Islet precursor cell (in vitro differentiated cells): ENCODE measurements around the gene ARMC5.
"Not testable (repeated sequence)": the region's sequence is repeated elsewhere in the genome, so short reads cannot be mapped to it uniquely, and the experiment has no call there.

Source experiments
- DNase-seq: peaks from one replicate; pipeline ENCODE4 v3.0.0-alpha.2; 2018

The ARMC5 gene

DNA sequence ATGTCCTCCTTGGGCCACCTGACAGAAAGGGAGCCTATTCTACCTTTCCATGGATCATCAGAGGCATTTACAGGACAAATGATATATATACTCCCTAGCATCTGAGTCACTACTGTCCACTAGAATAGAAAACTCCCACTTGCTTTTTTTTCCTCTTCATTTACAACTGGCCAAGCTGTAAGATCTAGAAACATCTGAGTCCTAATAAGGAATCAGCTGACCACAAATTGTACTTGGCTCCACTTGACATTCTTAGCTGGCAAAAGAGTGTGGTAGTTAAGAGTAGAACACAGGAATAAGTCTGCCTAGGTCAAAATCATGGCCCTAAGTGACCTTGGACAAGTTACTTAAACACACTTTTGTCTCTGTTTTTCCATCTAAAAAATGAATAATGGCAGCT, 43.7 kb downstream of the ARMC5 start:
- DNase-seq = no peak

DNA sequence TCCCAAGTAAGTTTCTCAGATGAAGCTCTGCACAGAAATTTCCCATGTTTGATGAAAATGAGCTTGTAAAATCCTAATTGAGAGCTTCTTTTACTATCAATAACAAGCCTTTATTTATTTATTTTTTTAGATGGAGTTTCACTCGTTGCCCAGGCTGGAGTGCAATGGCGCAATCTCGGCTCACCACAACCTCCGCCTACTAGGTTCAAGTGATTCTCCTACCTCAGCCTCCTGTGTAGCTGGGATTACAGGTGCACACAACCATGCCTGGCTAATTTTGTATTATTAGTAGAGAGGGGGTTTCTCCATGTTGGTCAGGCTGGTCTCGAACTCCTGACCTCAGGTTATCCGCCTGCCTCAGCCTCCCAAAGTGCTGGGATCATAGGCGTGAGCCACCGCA, 44.3 kb downstream of the ARMC5 start:
- not testable (repeated sequence) for DNase-seq

DNA sequence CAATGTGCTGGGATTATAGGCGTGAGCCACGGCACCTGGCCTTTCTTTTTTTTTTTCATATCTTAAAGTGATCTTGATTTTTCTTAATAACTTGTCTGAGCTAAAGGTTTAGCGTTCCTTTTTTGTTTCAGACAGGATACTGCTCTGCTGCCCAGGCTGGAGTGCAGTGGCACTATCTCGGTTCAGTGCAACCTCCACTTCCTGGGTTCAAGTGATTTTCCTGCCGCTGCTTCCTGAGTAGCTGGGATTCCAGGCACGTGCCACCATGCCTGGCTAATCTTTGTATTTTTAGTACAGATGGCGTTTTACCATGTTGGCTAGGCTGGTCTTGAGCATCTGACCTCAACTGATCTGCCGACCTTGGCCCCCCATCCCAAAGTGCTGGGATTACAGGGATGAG, 44.9 kb downstream of the ARMC5 start:
- DNase-seq = no peak

DNA sequence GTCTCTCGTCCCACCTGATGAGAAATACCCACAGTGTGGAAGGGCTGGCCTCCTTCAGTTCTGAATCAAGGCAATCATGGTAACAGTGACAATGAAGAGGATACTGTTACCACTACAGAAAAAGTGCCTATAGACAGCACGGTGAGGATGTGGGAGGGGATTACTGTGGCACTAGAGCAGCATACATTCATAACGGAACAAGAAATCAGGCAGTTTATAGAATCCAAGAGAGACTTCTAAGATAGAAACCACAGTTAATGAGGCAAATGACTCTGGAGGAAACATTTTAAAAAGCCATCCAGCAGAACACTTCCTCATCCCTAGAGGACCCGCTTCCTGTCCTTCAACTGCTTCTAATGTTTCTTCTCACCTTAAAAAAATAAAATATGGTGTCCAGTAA, 46.2 kb downstream of the ARMC5 start:
- no peak for DNase-seq

DNA sequence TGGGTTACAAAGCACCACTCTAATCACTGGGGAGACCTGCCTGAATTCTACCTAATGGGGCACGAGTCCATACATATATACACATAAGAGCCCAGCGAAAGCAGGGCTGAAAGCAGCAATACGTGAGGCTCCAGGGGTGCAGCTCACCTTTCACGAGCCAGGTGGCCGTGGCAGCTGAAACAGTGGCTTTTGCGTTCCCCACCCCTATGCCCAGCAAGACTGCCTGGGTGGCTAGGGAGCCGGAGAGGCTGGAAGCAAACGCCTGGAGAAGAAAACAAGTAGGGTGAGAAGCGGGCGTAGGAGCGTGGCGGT, 48.3 kb downstream of the ARMC5 start:
- no peak for DNase-seq

DNA sequence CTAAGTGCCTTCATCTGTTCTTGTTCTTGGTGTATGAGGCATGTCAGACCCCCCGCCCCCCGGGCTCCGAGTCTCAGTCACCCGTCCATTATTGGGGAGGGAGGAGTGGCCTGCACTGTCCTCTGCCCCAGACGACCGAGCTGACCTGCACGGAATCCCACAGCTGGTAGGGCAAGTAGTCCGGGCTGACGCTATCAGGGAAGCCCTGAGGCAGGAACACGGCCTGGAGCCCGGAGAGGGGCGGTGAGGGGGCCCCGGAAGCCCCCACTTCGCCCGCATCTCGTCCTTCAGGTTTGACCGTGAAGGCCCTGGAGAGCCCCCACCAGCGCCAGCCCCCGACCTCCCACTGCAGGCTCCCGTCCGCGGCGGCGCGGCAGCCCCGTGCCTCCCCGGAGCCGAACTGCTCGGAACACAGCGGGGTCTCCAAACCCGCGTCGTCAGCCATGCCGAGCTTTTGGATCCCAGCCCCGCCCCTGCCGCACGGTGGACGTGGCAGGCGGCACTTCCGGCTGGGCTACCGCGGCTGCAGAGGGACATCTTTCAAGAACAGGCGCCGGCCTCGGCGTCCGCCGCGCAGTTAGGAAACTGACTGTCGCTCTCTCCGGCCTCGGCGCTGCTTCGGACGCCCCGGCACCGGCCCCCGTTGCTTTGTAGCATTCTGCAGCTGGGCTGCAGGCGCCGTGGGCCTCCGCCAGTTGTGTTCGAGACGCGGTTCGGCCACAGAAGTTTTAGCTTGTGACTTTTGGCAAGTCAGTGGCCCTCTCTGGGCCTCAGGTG, 48.8 kb downstream of the ARMC5 start, which contains the start of gene RUSF1:
TSS of gene RUSF1 (minus strand) at position 463 of the 777 bp plus-strand sequence. CDS start at position 445, 18 bp downstream.
- peak; percentile 95 for DNase-seq

DNA sequence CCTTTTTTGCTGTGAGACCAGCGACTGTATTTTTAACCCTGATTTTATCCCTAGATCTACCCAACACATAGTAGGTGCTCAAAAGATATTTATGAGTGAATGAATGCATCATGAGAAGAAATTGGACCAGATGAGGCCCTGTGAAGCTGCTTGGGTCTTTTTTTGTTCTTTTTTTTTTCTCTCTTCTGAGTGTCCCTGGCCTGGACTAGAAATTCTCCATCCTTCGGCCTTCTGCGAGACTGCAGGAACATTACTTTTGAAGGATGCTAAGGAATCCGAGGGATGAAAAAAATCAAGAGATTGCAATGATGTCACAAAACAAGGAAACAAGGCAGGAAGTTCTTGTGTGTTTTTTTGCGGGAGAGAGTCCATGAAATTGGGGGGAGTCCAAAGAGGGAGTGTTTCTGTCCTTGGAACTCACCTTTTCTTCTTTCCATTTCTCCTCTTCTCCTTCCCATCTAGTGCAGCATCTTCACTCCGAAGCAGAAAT, 49.5 kb downstream of the ARMC5 start:
- no peak for DNase-seq

DNA sequence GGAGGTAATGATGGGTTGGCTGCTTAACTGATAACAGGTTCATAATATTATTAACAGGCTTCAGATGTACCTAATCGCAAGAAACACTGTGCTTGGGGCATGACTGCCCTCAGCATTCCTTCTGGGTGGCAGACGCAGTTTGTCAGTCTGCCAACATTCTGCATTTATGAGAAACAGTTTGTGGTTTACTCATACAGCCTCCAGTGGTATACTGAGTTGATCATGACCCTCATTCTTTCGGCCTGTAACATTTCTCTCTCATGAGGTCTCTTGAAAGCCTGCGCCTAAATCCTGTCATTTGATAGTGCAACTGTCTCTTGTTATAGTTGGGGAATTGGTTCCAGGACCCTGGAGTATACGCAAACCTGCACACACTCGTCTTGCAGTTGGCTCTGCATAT, 53.8 kb downstream of the ARMC5 start:
- DNase-seq = no peak

DNA sequence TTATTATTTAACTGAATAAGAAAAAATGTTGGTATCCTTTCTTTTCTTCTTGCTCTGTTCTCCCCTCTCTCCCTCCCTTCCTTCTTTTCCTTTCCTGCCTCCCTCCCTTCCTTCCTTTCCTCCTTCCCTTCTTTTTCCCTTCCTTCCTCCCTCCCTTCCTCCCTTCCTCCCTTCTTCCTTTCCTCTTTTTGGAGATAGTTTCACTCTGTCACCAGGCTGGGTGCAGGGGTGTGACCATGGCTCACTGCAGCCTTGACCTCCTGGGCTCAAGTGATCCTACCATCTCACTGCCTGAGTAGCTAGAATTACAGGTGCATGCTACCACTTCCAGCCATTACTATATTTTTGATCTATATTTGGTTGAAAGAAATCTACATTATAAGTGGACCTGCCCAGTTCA, 54.6 kb downstream of the ARMC5 start:
- no peak for DNase-seq
